ENCODE results near the gene SFRP5. TPM values are rescaled to one million over a fixed set of nuclear protein-coding genes. Genes with fewer than 3 reads are reported as not detected.

SFRP5 gene
- total RNA-seq, 4 donors from 2014 or later: 11.9 to 34.4 (median 18.2) TPM

DNA sequence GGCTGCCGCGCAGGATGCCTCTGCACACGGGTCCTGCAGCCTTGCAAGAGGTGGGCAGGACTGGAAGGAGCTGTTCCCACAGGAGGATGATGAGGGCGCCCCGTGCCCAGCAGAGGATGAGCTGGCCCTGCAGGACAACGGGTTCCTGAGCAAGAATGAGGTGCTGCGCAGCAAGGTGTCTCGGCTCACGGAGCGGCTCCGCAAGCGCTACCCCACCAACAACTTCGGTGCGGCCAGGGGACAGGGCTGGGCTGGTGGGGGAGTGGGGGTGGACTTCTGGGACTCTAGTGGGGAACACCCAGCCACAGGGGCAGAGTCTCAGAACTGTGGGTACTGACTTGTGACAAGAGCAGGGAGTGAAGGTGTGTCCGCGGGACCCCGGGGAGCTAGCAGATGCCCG, 18.8 kb downstream of the SFRP5 start:
- Histone ChIP-seq H3K27me3 (no peaks in the 10 kb centered on the region), H3K4me1 (no peaks in the 10 kb centered on the region), H3K36me3 (peaks cover 0 to 100% of the 10 kb centered on the region in 2 donors), H3K9me3 (no peaks in the 10 kb centered on the region), H3K4me3 (no peak overlapping the region), H3K27ac (no peak overlapping the region)
- TF ChIP-seq, protein P1, sequence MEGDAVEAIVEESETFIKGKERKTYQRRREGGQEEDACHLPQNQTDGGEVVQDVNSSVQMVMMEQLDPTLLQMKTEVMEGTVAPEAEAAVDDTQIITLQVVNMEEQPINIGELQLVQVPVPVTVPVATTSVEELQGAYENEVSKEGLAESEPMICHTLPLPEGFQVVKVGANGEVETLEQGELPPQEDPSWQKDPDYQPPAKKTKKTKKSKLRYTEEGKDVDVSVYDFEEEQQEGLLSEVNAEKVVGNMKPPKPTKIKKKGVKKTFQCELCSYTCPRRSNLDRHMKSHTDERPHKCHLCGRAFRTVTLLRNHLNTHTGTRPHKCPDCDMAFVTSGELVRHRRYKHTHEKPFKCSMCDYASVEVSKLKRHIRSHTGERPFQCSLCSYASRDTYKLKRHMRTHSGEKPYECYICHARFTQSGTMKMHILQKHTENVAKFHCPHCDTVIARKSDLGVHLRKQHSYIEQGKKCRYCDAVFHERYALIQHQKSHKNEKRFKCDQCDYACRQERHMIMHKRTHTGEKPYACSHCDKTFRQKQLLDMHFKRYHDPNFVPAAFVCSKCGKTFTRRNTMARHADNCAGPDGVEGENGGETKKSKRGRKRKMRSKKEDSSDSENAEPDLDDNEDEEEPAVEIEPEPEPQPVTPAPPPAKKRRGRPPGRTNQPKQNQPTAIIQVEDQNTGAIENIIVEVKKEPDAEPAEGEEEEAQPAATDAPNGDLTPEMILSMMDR (IDR thresholded peaks at IDR 0.05): no peak
- TF ChIP-seq EP300 (IDR thresholded peaks at IDR 0.05): no peak
- no peak for TF ChIP-seq POLR2AphosphoS5 (IDR thresholded peaks at IDR 0.05)
- TF ChIP-seq POLR2A (IDR thresholded peaks at IDR 0.05): no peak
- WGBS, 2 donors (ENCODE audit: low coverage in 1 of 2): 93% methylated on average over 3 of the region's 18 CpGs; no CpG with 5 or more reads in 1 of the 2 donors
- ATAC-seq: no peak

DNA sequence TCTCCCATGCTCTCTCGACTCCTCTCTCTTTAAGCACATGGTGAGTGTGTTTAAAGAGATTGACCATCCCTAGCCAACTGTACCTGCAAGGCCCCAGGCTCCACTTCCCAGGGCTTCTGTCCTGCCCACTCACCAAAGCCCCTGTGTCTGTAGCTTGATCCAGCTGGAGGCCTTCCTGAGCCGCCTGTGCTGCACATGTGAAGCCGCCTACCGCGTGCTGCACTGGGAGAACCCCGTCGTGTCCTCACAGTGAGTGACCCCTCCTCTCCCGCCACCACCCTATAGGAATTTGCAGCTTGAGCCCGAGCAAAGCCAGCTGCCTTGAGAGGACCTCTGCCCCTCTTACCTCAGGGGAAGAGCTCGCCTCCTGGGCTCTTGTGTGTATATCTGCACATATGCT, 23.7 kb downstream of the SFRP5 start:
- no peaks in the 10 kb centered on the region for H3K4me1 ChIP-seq
- no peaks in the 10 kb centered on the region for H3K9me3 ChIP-seq
- 80 to 83% methylated on average over 1 of the region's 10 CpGs for WGBS, 2 donors (ENCODE audit: low coverage in 1 of 2)
- H3K36me3 ChIP-seq: peaks cover 0 to 99% of the 10 kb centered on the region in 2 donors
- no peaks in the 10 kb centered on the region for H3K27me3 ChIP-seq
- no peak for ATAC-seq
- no peak for TF ChIP-seq EP300 (IDR thresholded peaks at IDR 0.05)
- TF ChIP-seq POLR2A (IDR thresholded peaks at IDR 0.05): no peak
- no peak for TF ChIP-seq POLR2AphosphoS5 (IDR thresholded peaks at IDR 0.05)
- TF ChIP-seq, protein P1 (IDR thresholded peaks at IDR 0.05): no peak
- no peak overlapping the region for H3K4me3 ChIP-seq
- no peak overlapping the region for H3K27ac ChIP-seq

DNA sequence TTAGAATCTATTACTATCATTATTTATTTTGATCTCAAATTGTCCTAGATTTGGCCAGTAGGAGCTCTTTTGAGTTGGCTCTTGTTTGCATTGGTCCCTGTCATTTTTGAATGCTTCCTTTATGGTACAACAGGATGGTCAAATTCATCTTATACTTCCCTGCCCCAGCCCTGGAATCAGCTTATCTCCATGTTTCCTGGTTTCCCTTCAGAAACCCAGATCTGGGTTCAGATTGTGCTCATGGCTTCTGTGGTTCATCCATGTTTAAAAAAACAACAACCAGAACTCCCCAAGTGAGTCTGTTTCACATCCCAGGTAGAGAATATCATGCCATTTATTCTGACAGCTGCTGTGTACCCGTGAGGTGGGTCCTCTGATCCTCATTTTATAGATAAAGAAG, 24.2 kb downstream of the SFRP5 start:
- Histone ChIP-seq H3K4me1 (no peaks in the 10 kb centered on the region), H3K27me3 (no peaks in the 10 kb centered on the region), H3K36me3 (peaks cover 0 to 99% of the 10 kb centered on the region in 2 donors), H3K9me3 (no peaks in the 10 kb centered on the region), H3K27ac (no peak overlapping the region), H3K4me3 (no peak overlapping the region)
- no peak for ATAC-seq
- TF ChIP-seq, protein P1 (IDR thresholded peaks at IDR 0.05): no peak
- TF ChIP-seq POLR2AphosphoS5 (IDR thresholded peaks at IDR 0.05): no peak
- TF ChIP-seq EP300 (IDR thresholded peaks at IDR 0.05): no peak
- no peak for TF ChIP-seq POLR2A (IDR thresholded peaks at IDR 0.05)
- WGBS, 2 donors (ENCODE audit: low coverage in 1 of 2): no CpG with 5 or more reads among the region's 1 CpG

DNA sequence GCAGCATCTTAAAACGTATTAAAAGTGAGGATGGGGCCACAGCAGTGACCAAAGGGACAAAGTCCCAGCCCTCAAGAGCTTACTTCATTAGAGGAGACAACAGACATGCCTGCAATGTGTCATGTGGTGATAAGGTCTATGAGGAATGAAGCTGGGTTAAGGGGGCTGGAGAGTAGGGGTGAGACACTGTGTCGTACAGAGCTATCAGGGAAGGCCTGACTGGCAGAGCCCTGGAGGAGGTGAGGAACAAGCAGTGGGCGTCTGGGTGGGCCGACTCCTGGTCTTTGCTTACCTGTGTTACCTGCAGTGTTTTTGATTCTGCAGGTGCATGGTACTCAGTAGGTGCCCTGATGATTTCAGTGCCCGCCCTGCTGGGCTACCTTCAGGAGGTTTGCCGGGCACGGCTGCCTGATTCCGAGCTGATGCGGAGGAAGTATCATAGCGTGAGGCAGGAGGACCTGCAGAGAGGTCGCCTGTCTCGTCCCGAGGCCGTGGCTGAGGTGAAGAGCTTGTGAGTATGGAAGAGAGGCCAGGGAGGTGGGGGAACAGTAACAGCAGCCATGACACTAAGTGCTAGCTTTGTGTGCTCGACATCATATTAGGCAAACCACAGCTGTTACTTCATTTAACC, 27.3 kb downstream of the SFRP5 start:
- Histone ChIP-seq H3K27ac (no peak overlapping the region), H3K36me3 (peaks cover 0 to 94% of the 10 kb centered on the region in 2 donors), H3K4me1 (peaks cover 0 to 8% (median 0%) of the 10 kb centered on the region in 3 donors), H3K27me3 (no peaks in the 10 kb centered on the region), H3K9me3 (no peaks in the 10 kb centered on the region), H3K4me3 (no peak overlapping the region)
- WGBS, 2 donors (ENCODE audit: low coverage in 1 of 2): 83 to 89% methylated on average over 1 to 11 of the region's 15 CpGs
- TF ChIP-seq, protein P1 (IDR thresholded peaks at IDR 0.05): no peak
- TF ChIP-seq POLR2A (IDR thresholded peaks at IDR 0.05) (no peak), POLR2AphosphoS5 (IDR thresholded peaks at IDR 0.05) (no peak), EP300 (IDR thresholded peaks at IDR 0.05) (no peak)
- ATAC-seq: no peak

All from gastroesophageal sphincter (tissue), 4 donors.